K562 (cell line): ENCODE measurements around the gene JUND. TPM values are rescaled to one million over a fixed set of nuclear protein-coding genes. Genes with fewer than 3 reads are reported as not detected.

Experiments
- CREB1 ChIP-seq, 2 experiments: sonication (generic) in 1 of 2; formaldehyde crosslinking in 1 of 2; IDR thresholded peaks; 2 replicates each; pipeline versions ENCODE4 v1.6.1 to v1.8.0; 2012 to 2022; ENCODE audit warnings: inconsistent platforms in 1 of 2, mild to moderate bottlenecking in 1 of 2, missing genetic modification reagents in 1 of 2, moderate library complexity in 1 of 2
- ESRRA ChIP-seq: fragments of 450-650 bp; IDR thresholded peaks from 2 replicates; pipeline ENCODE4 v1.6.1; 2014; ENCODE audit warnings: low read depth, mild to moderate bottlenecking, moderate library complexity, borderline replicate concordance
- ETV1 ChIP-seq: fragments of 450-650 bp; conservative IDR thresholded peaks from 2 replicates; pipeline ENCODE4 v1.6.1; 2016; ENCODE audit warnings: missing genetic modification characterization, control low read depth, low read depth, missing compliant biosample characterization
- ID3 ChIP-seq, 2 experiments: fragments of 250-450 bp in 1 of 2; fragments of 450-650 bp in 1 of 2; sonication (Bioruptor Pico) in 1 of 2; IDR thresholded peaks; 2 replicates each; pipeline versions ENCODE4 v1.6.1 to v1.8.0; 2016 to 2021; ENCODE audit warnings: mild to moderate bottlenecking in 2 of 2, moderate library complexity in 2 of 2, missing compliant biosample characterization in 1 of 2, missing genetic modification characterization in 1 of 2
- KDM1A ChIP-seq, 2 experiments: fragments of 450-650 bp; IDR thresholded peaks; 2 replicates each; pipeline ENCODE4 v1.6.1; 2016; ENCODE audit warnings: mild to moderate bottlenecking in 2 of 2
- MIER1 ChIP-seq: fragments of 450-650 bp; IDR thresholded peaks from 2 replicates; pipeline ENCODE4 v1.6.1; 2016; ENCODE audit warnings: antibody characterized with exemption, mild to moderate bottlenecking, low read depth
- MLLT1 ChIP-seq, 2 experiments: fragments of 450-650 bp; IDR thresholded peaks; 2 replicates each; pipeline ENCODE4 v1.6.1; 2016
- NCOA4 ChIP-seq: fragments of 450-650 bp; IDR thresholded peaks from 2 replicates; pipeline ENCODE4 v1.6.1; 2018; ENCODE audit warnings: mild to moderate bottlenecking; ENCODE audit not compliant: partially characterized antibody
- NELFE ChIP-seq: IDR thresholded peaks from 2 replicates; pipeline ENCODE4 v1.6.1; 2011; ENCODE audit warnings: mild to moderate bottlenecking; ENCODE audit not compliant: insufficient read depth, insufficient read length
- POLR2AphosphoS2 ChIP-seq: IDR thresholded peaks from 2 replicates; pipeline ENCODE4 v1.6.1; 2012; ENCODE audit warnings: low read length, improper control_type of control experiment
- PRPF4 ChIP-seq: fragments of 200-400 bp; formaldehyde crosslinking; IDR thresholded peaks from one replicate; pipeline ENCODE4 v1.6.1; 2017; ENCODE audit warnings: low read length, low read depth, mild to moderate bottlenecking; ENCODE audit not compliant: insufficient read depth, poor library complexity, severe bottlenecking
- RBM17 ChIP-seq: fragments of 200-400 bp; formaldehyde crosslinking; IDR thresholded peaks from 2 replicates; pipeline ENCODE4 v1.6.1; 2017; ENCODE audit warnings: low read depth, mild to moderate bottlenecking, low read length, borderline replicate concordance
- THAP7 ChIP-seq: fragments of 250-450 bp; sonication (Bioruptor Pico); IDR thresholded peaks from 2 replicates; pipeline ENCODE4 v1.5.0; 2021
- ZNF140 ChIP-seq: fragments of 250-450 bp; sonication (Bioruptor Pico); IDR thresholded peaks from 2 replicates; pipeline ENCODE4 v1.8.0; 2021; ENCODE audit warnings: moderate library complexity, mild to moderate bottlenecking, inconsistent platforms
- ZNF644 ChIP-seq: fragments of 200-800 bp; sonication (Bioruptor generic); IDR thresholded peaks from 2 replicates; pipeline ENCODE4 v1.6.1; 2016; ENCODE audit warnings: low read depth, missing genetic modification characterization, missing compliant biosample characterization
- ZSCAN29 ChIP-seq: fragments of 450-650 bp; IDR thresholded peaks from 2 replicates; pipeline ENCODE4 v1.6.1; 2017
- polyA plus RNA-seq, 8 experiments: library from polyadenylated mRNA; depleted of rRNA in 4 of 8; stranded (reverse) in 5 of 8; unstranded in 3 of 8; fragments of >200 nt; fragmentation: Nextera tagmentation in 2 of 8; fragmentation: Illumina TruSeq in 1 of 8; extraction: Ambion mirVana in 2 of 8; extraction: Trizol in 1 of 8; gene quantifications; 2 replicates each; pipeline versions ENCODE4 v1.2.1 to v1.2.3, GENCODE V29; 2011 to 2014; ENCODE audit warnings: inconsistent platforms in 1 of 8, missing spikeins in 1 of 8
- total RNA-seq, 7 experiments: library from RNA; depleted of rRNA in 6 of 7; stranded (reverse); fragments of >200 nt in 6 of 7; fragmentation: Illumina TruSeq in 2 of 7; extraction: Trizol in 2 of 7; gene quantifications; 2 replicates each; pipeline versions ENCODE4 v1.2.1 to v1.2.3, GENCODE V29; 2011 to 2021; ENCODE audit warnings: low replicate concordance in 1 of 7
- TF ChIP-seq, protein P1 (sequence below): fragments of 250-450 bp; sonication (Bioruptor Pico); IDR thresholded peaks from 2 replicates; pipeline ENCODE4 v1.5.0; 2020; ENCODE audit warnings: mild to moderate bottlenecking, borderline replicate concordance
- TF ChIP-seq, protein P2 (sequence below): fragments of 250-450 bp; sonication (Bioruptor Pico); IDR thresholded peaks from 2 replicates; pipeline ENCODE4 v1.5.0; 2021; ENCODE audit warnings: mild to moderate bottlenecking, borderline replicate concordance
- TF ChIP-seq, protein P3 (sequence below), 2 experiments: IDR thresholded peaks; 2 replicates each; pipeline ENCODE4 v1.6.1; 2011; ENCODE audit warnings: borderline replicate concordance in 1 of 2, control low read depth in 1 of 2, low read depth in 1 of 2, low read length in 1 of 2, mild to moderate bottlenecking in 1 of 2, mixed read lengths in 1 of 2, moderate library complexity in 1 of 2; ENCODE audit not compliant: insufficient read depth in 1 of 2, insufficient read length in 1 of 2, poor library complexity in 1 of 2, severe bottlenecking in 1 of 2; ENCODE audit errors: extremely low read depth in 1 of 2

Gene JUND
- total and polyA plus RNA-seq, 9 of the 15 experiments (the other 6 are each of a cell fraction or from before 2014, with no cell fraction given): 6.4 to 286 (median 42.3) TPM

DNA sequence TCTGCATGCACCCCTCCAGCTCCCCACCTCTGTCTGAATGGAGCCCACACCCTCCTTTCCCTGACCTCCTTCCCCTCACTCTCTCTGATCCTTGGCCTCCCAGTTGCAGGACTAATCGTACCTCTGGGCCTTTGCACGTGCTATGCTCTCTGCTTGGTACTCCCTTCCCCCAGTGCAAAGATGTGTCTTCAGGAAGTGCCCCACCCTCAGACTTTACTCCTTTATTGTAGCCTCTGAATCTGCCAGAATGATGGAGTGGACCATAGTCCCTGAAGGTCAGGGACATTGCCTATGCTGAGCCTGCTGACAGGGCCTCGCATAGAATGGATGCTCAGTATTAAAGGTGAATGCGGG is 1.3 kb upstream of the JUND start (continued):
- TF ChIP-seq THAP7 (CRISPR knock-in tag): no peak
- TF ChIP-seq ZNF140: no peak
- no peak for TF ChIP-seq PRPF4
- TF ChIP-seq, protein P1, sequence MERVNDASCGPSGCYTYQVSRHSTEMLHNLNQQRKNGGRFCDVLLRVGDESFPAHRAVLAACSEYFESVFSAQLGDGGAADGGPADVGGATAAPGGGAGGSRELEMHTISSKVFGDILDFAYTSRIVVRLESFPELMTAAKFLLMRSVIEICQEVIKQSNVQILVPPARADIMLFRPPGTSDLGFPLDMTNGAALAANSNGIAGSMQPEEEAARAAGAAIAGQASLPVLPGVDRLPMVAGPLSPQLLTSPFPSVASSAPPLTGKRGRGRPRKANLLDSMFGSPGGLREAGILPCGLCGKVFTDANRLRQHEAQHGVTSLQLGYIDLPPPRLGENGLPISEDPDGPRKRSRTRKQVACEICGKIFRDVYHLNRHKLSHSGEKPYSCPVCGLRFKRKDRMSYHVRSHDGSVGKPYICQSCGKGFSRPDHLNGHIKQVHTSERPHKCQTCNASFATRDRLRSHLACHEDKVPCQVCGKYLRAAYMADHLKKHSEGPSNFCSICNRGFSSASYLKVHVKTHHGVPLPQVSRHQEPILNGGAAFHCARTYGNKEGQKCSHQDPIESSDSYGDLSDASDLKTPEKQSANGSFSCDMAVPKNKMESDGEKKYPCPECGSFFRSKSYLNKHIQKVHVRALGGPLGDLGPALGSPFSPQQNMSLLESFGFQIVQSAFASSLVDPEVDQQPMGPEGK (CRISPR knock-in tag): no peak
- TF ChIP-seq POLR2AphosphoS2: no peak
- TF ChIP-seq, protein P2, sequence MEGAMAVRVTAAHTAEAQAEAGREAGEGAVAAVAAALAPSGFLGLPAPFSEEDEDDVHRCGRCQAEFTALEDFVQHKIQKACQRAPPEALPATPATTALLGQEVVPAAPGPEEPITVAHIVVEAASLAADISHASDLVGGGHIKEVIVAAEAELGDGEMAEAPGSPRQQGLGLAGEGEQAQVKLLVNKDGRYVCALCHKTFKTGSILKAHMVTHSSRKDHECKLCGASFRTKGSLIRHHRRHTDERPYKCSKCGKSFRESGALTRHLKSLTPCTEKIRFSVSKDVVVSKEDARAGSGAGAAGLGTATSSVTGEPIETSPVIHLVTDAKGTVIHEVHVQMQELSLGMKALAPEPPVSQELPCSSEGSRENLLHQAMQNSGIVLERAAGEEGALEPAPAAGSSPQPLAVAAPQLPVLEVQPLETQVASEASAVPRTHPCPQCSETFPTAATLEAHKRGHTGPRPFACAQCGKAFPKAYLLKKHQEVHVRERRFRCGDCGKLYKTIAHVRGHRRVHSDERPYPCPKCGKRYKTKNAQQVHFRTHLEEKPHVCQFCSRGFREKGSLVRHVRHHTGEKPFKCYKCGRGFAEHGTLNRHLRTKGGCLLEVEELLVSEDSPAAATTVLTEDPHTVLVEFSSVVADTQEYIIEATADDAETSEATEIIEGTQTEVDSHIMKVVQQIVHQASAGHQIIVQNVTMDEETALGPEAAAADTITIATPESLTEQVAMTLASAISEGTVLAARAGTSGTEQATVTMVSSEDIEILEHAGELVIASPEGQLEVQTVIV (CRISPR knock-in tag): no peak
- TF ChIP-seq KDM1A (IDR thresholded peaks at IDR 0.05): peak; percentile 85 to 86
- no peak for TF ChIP-seq CREB1 (IDR thresholded peaks at IDR 0.05)
- no peak for TF ChIP-seq CREB1 (CRISPR knock-in tag; IDR thresholded peaks at IDR 0.05)
- peak; percentile 52 for TF ChIP-seq NCOA4
- TF ChIP-seq ETV1: peak; percentile 53; the same call in 1 of the 2 replicates
- no peak for TF ChIP-seq RBM17
- TF ChIP-seq MLLT1 (IDR thresholded peaks at IDR 0.05): no peak
- TF ChIP-seq ESRRA: peak; percentile 37; the same call in 1 of the 2 replicates
- TF ChIP-seq MIER1: no peak
- TF ChIP-seq, protein P3, sequence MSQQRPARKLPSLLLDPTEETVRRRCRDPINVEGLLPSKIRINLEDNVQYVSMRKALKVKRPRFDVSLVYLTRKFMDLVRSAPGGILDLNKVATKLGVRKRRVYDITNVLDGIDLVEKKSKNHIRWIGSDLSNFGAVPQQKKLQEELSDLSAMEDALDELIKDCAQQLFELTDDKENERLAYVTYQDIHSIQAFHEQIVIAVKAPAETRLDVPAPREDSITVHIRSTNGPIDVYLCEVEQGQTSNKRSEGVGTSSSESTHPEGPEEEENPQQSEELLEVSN (IDR thresholded peaks at IDR 0.05; ENCODE audit: borderline replicate concordance in 1 of 2, extremely low read depth in 1 of 2, insufficient read depth in 1 of 2, insufficient read length in 1 of 2, low read depth in 1 of 2, low read length in 1 of 2, poor library complexity in 1 of 2, severe bottlenecking in 1 of 2): peak; percentile 28 to 63
- TF ChIP-seq NELFE: no peak
- 0 out of 2 replicates have a peak, but pooled peaks have one; percentile 42 for TF ChIP-seq ZSCAN29
- no peak for TF ChIP-seq ID3 (CRISPR knock-in tag; IDR thresholded peaks at IDR 0.05)
- TF ChIP-seq ID3 (tag; IDR thresholded peaks at IDR 0.05): 0 out of 2 replicates have a peak, but pooled peaks have one; percentile 22
- no peak for TF ChIP-seq ZNF644 (tag)
